H1 (cell line): ENCODE measurements around the gene BRK1. TPM values are rescaled to one million over a fixed set of nuclear protein-coding genes. Genes with fewer than 3 reads are reported as not detected.
"Not testable (repeated sequence)": the region's sequence is repeated elsewhere in the genome, so short reads cannot be mapped to it uniquely, and the experiment has no call there.

Experiments
- CTCF ChIA-PET: fragments of 300-600 bp; sonication (Branson Sonifier 250); formaldehyde crosslinking; loops from one replicate; lab custom pipeline; 2021; ENCODE audit not compliant: partially characterized antibody; lab: Charles Lee
- POLR2A ChIA-PET: fragments of 300-600 bp; sonication (Branson Sonifier 250); formaldehyde crosslinking; loops from one replicate; lab custom pipeline; 2021; ENCODE audit warnings: inconsistent platforms; ENCODE audit not compliant: partially characterized antibody; lab: Charles Lee
- DNase-seq, 2 experiments: peaks; one replicate each; pipeline versions ENCODE4 v3.0.0 to v3.0.0-alpha.2; 2010 to 2022; ENCODE audit warnings: low spot score in 2 of 2, low read depth in 1 of 2, mixed read lengths in 1 of 2
- FAIRE-seq: peaks from 2 replicates; lab custom pipeline; 2011; peaks lifted over from hg19 to GRCh38; lab: Jason Lieb, UNC
- H2AFZ ChIP-seq: 2 replicates; pipeline ENCODE4 v1.8.1; 2012; ENCODE audit warnings: low read length, inconsistent platforms
- H2AK5ac ChIP-seq: 2 replicates; pipeline ENCODE4 v1.6.1; 2013; ENCODE audit warnings: low read depth, low read length
- H2BK120ac ChIP-seq: replicated peaks from 2 replicates; pipeline ENCODE3; 2013; ENCODE audit warnings: low read depth, low read length, inconsistent platforms
- H2BK12ac ChIP-seq: 2 replicates; pipeline ENCODE4 v1.6.1; 2013; ENCODE audit warnings: low read depth, low read length
- H2BK15ac ChIP-seq: 2 replicates; pipeline ENCODE4 v1.6.1; 2013; ENCODE audit warnings: low read length
- H2BK20ac ChIP-seq: 2 replicates; pipeline ENCODE4 v1.6.1; 2013; ENCODE audit warnings: low read length
- H2BK5ac ChIP-seq: 2 replicates; pipeline ENCODE4 v1.6.1; 2013; ENCODE audit warnings: low read depth, low read length
- H3K14ac ChIP-seq: 2 replicates; pipeline ENCODE4 v1.6.1; 2013; ENCODE audit warnings: inconsistent platforms; ENCODE audit not compliant: insufficient read length
- H3K18ac ChIP-seq: 2 replicates; pipeline ENCODE4 v1.6.1; 2013; ENCODE audit warnings: low read length; ENCODE audit errors: extremely low read depth
- H3K23ac ChIP-seq: 2 replicates; pipeline ENCODE4 v1.6.1; 2013; ENCODE audit warnings: inconsistent platforms; ENCODE audit not compliant: insufficient read length
- H3K23me2 ChIP-seq: 2 replicates; pipeline ENCODE4 v1.6.1; 2013; ENCODE audit warnings: low read depth, low read length
- H3K27ac ChIP-seq: 2 replicates; pipeline ENCODE4 v1.6.1; 2011; ENCODE audit warnings: low read depth, low read length, inconsistent platforms
- H3K27me3 ChIP-seq, 4 experiments: replicated peaks in 1 of 4; 1 replicate in 1 of 4; 2 replicates in 3 of 4; pipeline versions ENCODE4 v1.6.1 to v1.8.1; 2011 to 2013; ENCODE audit warnings: low read length in 3 of 4, mild to moderate bottlenecking in 3 of 4, inconsistent platforms in 2 of 4, mixed read lengths in 2 of 4, moderate library complexity in 1 of 4; ENCODE audit not compliant: control insufficient read depth in 3 of 4, insufficient read depth in 3 of 4; ENCODE audit errors: extremely low read depth in 1 of 4
- H3K36me3 ChIP-seq, 4 experiments: 2 replicates each; pipeline versions ENCODE4 v1.6.1 to v1.8.1; 2011 to 2013; ENCODE audit warnings: mild to moderate bottlenecking in 4 of 4, low read length in 3 of 4, moderate library complexity in 2 of 4, control low read depth in 1 of 4, inconsistent platforms in 1 of 4; ENCODE audit not compliant: insufficient read depth in 4 of 4, control insufficient read depth in 2 of 4
- H3K4ac ChIP-seq: replicated peaks from 2 replicates; pipeline ENCODE3; 2013; ENCODE audit warnings: low read length, low read depth, mixed read lengths, inconsistent platforms; ENCODE audit not compliant: insufficient read length
- H3K4me1 ChIP-seq, 4 experiments: replicated peaks in 1 of 4; 1 replicate in 1 of 4; 2 replicates in 3 of 4; pipeline versions ENCODE4 v1.6.1 to v1.8.1; 2011 to 2013; ENCODE audit warnings: low read length in 3 of 4, inconsistent platforms in 2 of 4, mixed read lengths in 1 of 4; ENCODE audit not compliant: insufficient read depth in 4 of 4, control insufficient read depth in 3 of 4
- H3K4me2 ChIP-seq, 2 experiments: 2 replicates each; pipeline versions ENCODE4 v1.6.1 to v1.8.1; 2011 to 2013; ENCODE audit warnings: low read depth in 2 of 2, low read length in 2 of 2, control low read depth in 1 of 2, inconsistent platforms in 1 of 2, mild to moderate bottlenecking in 1 of 2; ENCODE audit not compliant: insufficient read depth in 1 of 2
- H3K4me3 ChIP-seq, 4 experiments: fragments of 200-600, 300-600 bp in 1 of 4; sonication (generic), shearing (Covaris generic), sonication (Bioruptor Twin) in 1 of 4; 2 replicates each; pipeline versions ENCODE4 v1.5.1 to v1.8.1; 2011 to 2016; ENCODE audit warnings: low read length in 4 of 4, low read depth in 3 of 4, control low read depth in 2 of 4, inconsistent platforms in 2 of 4, mild to moderate bottlenecking in 2 of 4, mixed read lengths in 1 of 4, moderate library complexity in 1 of 4; ENCODE audit not compliant: insufficient read depth in 2 of 4; ENCODE audit errors: extremely low read depth in 1 of 4
- H3K56ac ChIP-seq: replicated peaks from 2 replicates; pipeline ENCODE3; 2013; ENCODE audit warnings: low read depth, mild to moderate bottlenecking, mixed read lengths, low read length, inconsistent platforms; ENCODE audit not compliant: insufficient read length
- H3K79me1 ChIP-seq: 2 replicates; pipeline ENCODE4 v1.6.1; 2013; ENCODE audit warnings: low read depth, low read length, control low read depth
- H3K79me2 ChIP-seq, 2 experiments: 2 replicates each; pipeline versions ENCODE4 v1.6.1 to v1.8.1; 2012 to 2013; ENCODE audit warnings: low read length in 2 of 2, mild to moderate bottlenecking in 2 of 2, inconsistent platforms in 1 of 2; ENCODE audit not compliant: insufficient read depth in 2 of 2, control insufficient read depth in 1 of 2
- H3K9ac ChIP-seq, 4 experiments: replicated peaks in 1 of 4; 1 replicate in 1 of 4; 2 replicates in 3 of 4; pipeline versions ENCODE4 v1.6.1 to v1.8.1; 2011 to 2013; ENCODE audit warnings: low read depth in 3 of 4, low read length in 3 of 4, control low read depth in 2 of 4, mild to moderate bottlenecking in 2 of 4, moderate library complexity in 2 of 4, inconsistent platforms in 1 of 4; ENCODE audit errors: extremely low read depth in 1 of 4
- H3K9me3 ChIP-seq, 2 experiments: 2 replicates each; pipeline versions ENCODE4 v1.6.1 to v1.8.1; 2012 to 2013; ENCODE audit warnings: mild to moderate bottlenecking in 2 of 2, moderate library complexity in 2 of 2, control low read depth in 1 of 2, inconsistent platforms in 1 of 2, low read depth in 1 of 2, low read length in 1 of 2, mixed read lengths in 1 of 2; ENCODE audit not compliant: insufficient read depth in 2 of 2
- H4K20me1 ChIP-seq, 2 experiments: replicated peaks in 1 of 2; 2 replicates each; pipeline versions ENCODE3 to v1.8.1; 2011 to 2013; ENCODE audit warnings: inconsistent platforms in 2 of 2, low read length in 2 of 2, mild to moderate bottlenecking in 1 of 2; ENCODE audit not compliant: insufficient read depth in 2 of 2, control insufficient read depth in 1 of 2
- H4K5ac ChIP-seq: 2 replicates; pipeline ENCODE4 v1.6.1; 2013; ENCODE audit warnings: low read length, low read depth, mixed read lengths, inconsistent platforms; ENCODE audit not compliant: insufficient read length
- H4K8ac ChIP-seq: 2 replicates; pipeline ENCODE4 v1.8.0; 2013; ENCODE audit warnings: mild to moderate bottlenecking, moderate library complexity, low read length, inconsistent platforms; ENCODE audit not compliant: insufficient read depth; ENCODE audit errors: extremely low read depth
- H4K91ac ChIP-seq: replicated peaks from 2 replicates; pipeline ENCODE3; 2013; ENCODE audit warnings: low read length, mixed read lengths, inconsistent platforms; ENCODE audit not compliant: insufficient read length
- whole genome bisulfite sequencing, 2 experiments: shearing (Covaris generic) in 1 of 2; methylation state at CpG; one replicate each; pipeline versions ENCODE4 v1.1.6 to v1.1.7; 2013 to 2015; ENCODE audit warnings: low lambda C conversion rate in 2 of 2, mixed read lengths in 2 of 2, inconsistent platforms in 1 of 2, low coverage in 1 of 2, missing lambda C conversion rate in 1 of 2; ENCODE audit not compliant: insufficient replicate concordance in 2 of 2, insufficient coverage in 1 of 2, insufficient read length in 1 of 2; ENCODE audit errors: extremely low coverage in 1 of 2, missing lambda C conversion rate in 1 of 2; 5-methylcytosine and 5-hydroxymethylcytosine counted together
- polyA plus RNA-seq, 7 experiments: library from polyadenylated mRNA; depleted of rRNA in 3 of 7; stranded (reverse) in 5 of 7; unstranded in 2 of 7; fragments of >200 nt in 5 of 7; fragments of 200-250 nt in 2 of 7; gene quantifications; 1 replicate in 5 of 7; 2 replicates in 1 of 7; 4 replicates in 1 of 7; pipeline versions ENCODE4 v1.2.1 to v1.2.3, GENCODE V29; 2011 to 2013; ENCODE audit warnings: missing spikeins in 2 of 7, mixed read lengths in 2 of 7
- total RNA-seq: library from RNA; stranded (reverse); fragmentation: NEBNext Ultra II Directional; extraction: Animal tissue kit (Norgen Biotek cat#: 25700); gene quantifications from 2 replicates; pipeline ENCODE4 v1.2.1, GENCODE V29; 2021

Gene BRK1
- total and polyA plus RNA-seq, 2 of the 8 experiments (the other 6 are each of a cell fraction or from before 2014, with no cell fraction given) = 137 to 164 TPM

DNA sequence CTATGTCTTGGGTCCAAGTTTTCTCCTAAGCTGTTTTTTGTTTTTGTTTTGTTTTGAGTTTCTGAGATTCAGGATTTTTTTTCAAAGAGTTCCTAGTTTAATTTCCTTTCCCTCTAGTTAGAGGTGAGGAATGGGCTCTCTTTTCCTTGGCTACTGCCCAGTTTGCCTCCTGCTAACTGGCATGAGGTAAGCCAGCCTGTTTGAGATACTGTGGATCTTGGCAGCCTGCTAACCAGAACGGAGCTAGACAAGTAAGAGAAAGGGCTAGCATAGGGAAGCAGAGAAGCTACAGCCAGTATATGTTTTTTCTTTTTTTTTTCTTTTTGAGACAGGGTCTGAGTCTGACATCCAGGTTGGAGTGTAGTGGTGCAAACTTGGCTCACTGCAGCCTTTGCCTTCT is 24.7 kb upstream of the BRK1 start:
- DNase-seq, H2AFZ ChIP-seq, H3K18ac ChIP-seq, H3K56ac ChIP-seq, H3K27me3 ChIP-seq, H2BK20ac ChIP-seq, POLR2A ChIA-PET, H2BK120ac ChIP-seq, H3K23ac ChIP-seq, H3K4me1 ChIP-seq, H2BK5ac ChIP-seq, CTCF ChIA-PET, H4K8ac ChIP-seq, H2BK15ac ChIP-seq, H3K4me3 ChIP-seq, H4K91ac ChIP-seq, H4K5ac ChIP-seq, H2BK12ac ChIP-seq, H3K79me1 ChIP-seq, H3K14ac ChIP-seq, H3K79me2 ChIP-seq, H3K9ac ChIP-seq, H3K9me3 ChIP-seq, H3K27ac ChIP-seq, H2AK5ac ChIP-seq, H3K4me2 ChIP-seq, H3K4ac ChIP-seq, H4K20me1 ChIP-seq, H3K23me2 ChIP-seq: not testable (repeated sequence)
- FAIRE-seq = peak; percentile 19
- peaks cover 18 to 74% (median 63%) of the 10 kb centered on the region in 4 experiments for H3K36me3 ChIP-seq
- 100% methylated on average over 1 of the region's 1 CpG; no CpG with 5 or more reads in 1 of the 2 experiments for WGBS, 2 experiments

DNA sequence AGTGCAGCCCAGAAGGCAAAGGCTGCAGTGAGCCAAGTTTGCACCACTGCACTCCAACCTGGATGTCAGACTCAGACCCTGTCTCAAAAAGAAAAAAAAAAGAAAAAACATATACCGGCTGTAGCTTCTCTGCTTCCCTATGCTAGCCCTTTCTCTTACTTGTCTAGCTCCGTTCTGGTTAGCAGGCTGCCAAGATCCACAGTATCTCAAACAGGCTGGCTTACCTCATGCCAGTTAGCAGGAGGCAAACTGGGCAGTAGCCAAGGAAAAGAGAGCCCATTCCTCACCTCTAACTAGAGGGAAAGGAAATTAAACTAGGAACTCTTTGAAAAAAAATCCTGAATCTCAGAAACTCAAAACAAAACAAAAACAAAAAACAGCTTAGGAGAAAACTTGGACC is 24.1 kb upstream of the BRK1 start:
- DNase-seq, FAIRE-seq: not testable (repeated sequence)

More for the DNA sequence above, 24.1 kb upstream of the BRK1 start:
- H2BK120ac ChIP-seq, H2BK15ac ChIP-seq, H2AK5ac ChIP-seq, CTCF ChIA-PET, H2BK5ac ChIP-seq, H3K4me3 ChIP-seq, H4K8ac ChIP-seq, H3K23ac ChIP-seq, H3K79me2 ChIP-seq, H3K4me2 ChIP-seq, H3K23me2 ChIP-seq, H3K56ac ChIP-seq, H3K14ac ChIP-seq, H3K27me3 ChIP-seq, H3K18ac ChIP-seq, H4K91ac ChIP-seq, H2AFZ ChIP-seq, H2BK12ac ChIP-seq, H3K4me1 ChIP-seq, H3K27ac ChIP-seq, POLR2A ChIA-PET, H4K20me1 ChIP-seq, H3K9ac ChIP-seq, H2BK20ac ChIP-seq, H3K9me3 ChIP-seq, H4K5ac ChIP-seq, H3K79me1 ChIP-seq, H3K4ac ChIP-seq: not testable (repeated sequence)
- peaks cover 17 to 74% (median 61%) of the 10 kb centered on the region in 4 experiments for H3K36me3 ChIP-seq
- no CpG with 5 or more reads among the region's 2 CpGs for WGBS, 2 experiments
